Measurements from ENCODE around the gene KCNQ4. TPM values are rescaled to one million over a fixed set of nuclear protein-coding genes. Genes with fewer than 3 reads are reported as not detected.

The KCNQ4 gene
- total and polyA plus RNA-seq, 2 donors (not counting 1 experiment from before 2014, with no cell fraction given) = 0.16 to 0.20 TPM

DNA sequence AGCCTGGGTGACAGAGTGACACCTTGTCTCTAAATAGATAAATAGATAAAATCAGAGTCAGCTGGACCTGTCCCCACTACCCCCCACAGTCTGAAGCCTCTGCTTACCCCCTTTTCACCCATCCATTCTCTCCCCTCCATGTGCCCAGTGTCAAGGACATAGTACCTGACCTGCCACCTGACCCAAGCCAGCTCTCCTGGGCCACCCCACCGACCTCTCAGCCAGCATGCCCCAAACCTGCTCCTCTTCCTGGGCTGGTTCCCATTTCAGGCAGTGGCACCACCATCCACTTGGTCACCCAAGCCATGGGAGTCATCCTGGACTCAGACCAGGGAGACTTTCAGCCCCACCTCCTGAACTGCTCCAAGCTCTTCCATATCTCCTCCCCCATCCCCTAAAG lies 50.4 kb downstream of the KCNQ4 start:
- 92% methylated on average over 1 of the region's 1 CpG for WGBS (ENCODE audit: insufficient coverage)

DNA sequence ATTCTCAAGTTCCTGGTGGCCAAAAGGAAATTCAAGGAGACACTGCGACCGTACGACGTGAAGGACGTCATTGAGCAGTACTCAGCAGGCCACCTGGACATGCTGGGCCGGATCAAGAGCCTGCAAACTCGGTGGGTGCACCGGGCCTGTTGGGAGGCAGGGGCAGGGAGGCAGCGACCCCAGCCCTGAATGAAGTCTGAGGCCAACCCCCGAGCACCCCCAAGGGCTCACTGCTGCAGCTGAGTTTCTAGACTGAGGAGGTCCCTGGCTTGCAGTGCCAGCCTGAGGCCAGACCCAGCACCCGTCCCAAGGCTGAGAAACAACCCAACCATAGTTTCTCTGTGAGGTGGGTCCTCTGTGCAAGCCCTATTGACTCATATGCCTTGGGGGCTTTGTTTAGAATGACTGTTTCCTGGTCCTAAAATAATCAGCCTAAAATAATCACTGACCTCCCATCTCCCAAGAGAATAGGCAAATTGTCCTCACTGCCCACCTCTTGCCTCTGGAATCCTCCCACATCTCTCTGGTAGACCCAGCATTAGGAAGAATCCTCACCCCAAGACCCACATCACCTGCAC lies 51.5 kb downstream of the KCNQ4 start:
- H3K4me2 ChIP-seq (replicated peaks; ENCODE audit: low read depth, low read length, poor library complexity, severe bottlenecking) = no peak overlapping the region
- Mint-ChIP-seq H3K27me3 (no peaks in the 10 kb centered on the region), H3K4me3 (no peak overlapping the region), H3K4me1 (no peaks in the 10 kb centered on the region), H3K9me3 (ENCODE audit: insufficient read depth) (peaks cover 2% of the 10 kb centered on the region), H3K27ac (no peak overlapping the region)
- H3K4me3 ChIP-seq (ENCODE audit: control extremely low read depth in 1 of 5, extremely low read depth in 1 of 5, insufficient read depth in 1 of 5, low read depth in 2 of 5, low read length in 4 of 5) = no peak overlapping the region
- TF ChIP-seq, protein P1, sequence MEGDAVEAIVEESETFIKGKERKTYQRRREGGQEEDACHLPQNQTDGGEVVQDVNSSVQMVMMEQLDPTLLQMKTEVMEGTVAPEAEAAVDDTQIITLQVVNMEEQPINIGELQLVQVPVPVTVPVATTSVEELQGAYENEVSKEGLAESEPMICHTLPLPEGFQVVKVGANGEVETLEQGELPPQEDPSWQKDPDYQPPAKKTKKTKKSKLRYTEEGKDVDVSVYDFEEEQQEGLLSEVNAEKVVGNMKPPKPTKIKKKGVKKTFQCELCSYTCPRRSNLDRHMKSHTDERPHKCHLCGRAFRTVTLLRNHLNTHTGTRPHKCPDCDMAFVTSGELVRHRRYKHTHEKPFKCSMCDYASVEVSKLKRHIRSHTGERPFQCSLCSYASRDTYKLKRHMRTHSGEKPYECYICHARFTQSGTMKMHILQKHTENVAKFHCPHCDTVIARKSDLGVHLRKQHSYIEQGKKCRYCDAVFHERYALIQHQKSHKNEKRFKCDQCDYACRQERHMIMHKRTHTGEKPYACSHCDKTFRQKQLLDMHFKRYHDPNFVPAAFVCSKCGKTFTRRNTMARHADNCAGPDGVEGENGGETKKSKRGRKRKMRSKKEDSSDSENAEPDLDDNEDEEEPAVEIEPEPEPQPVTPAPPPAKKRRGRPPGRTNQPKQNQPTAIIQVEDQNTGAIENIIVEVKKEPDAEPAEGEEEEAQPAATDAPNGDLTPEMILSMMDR (IDR thresholded peaks at IDR 0.05) = no peak
- no peaks in the 10 kb centered on the region for H4K20me1 ChIP-seq (ENCODE audit: control insufficient read depth, insufficient read depth, low read length, poor library complexity, severe bottlenecking)
- no peaks in the 10 kb centered on the region for H3K79me2 ChIP-seq (ENCODE audit: control insufficient read depth, insufficient read depth, low read length)
- H3K4me1 ChIP-seq (ENCODE audit: control insufficient read depth in 2 of 2, insufficient read depth in 2 of 2, low read length in 2 of 2) = no peaks in the 10 kb centered on the region
- no peak overlapping the region for H3K27ac ChIP-seq (ENCODE audit: low read length in 2 of 2)
- no peaks in the 10 kb centered on the region for H3K36me3 ChIP-seq (replicated peaks in 1 of 2; ENCODE audit: control extremely low read depth in 1 of 2, control insufficient read depth in 1 of 2, extremely low read depth in 1 of 2, insufficient read depth in 2 of 2, low read length in 1 of 2)
- ChIA-PET CTCF (no interaction called here), POLR2A (no interaction called here)
- intact Hi-C loops (cut with micrococcal nuclease) = no loop called here
- DNase-seq (no peak), ATAC-seq (ENCODE audit: low read depth) (no peak)
- H3K9me3 ChIP-seq (ENCODE audit: control extremely low read depth in 1 of 3, control insufficient read depth in 2 of 3, insufficient read depth in 1 of 3, low read length in 2 of 3) = peaks cover 0 to 5% (median 0%) of the 10 kb centered on the region in 3 donors
- H2AFZ ChIP-seq (ENCODE audit: insufficient read depth, low read depth, low read length, poor library complexity, severe bottlenecking) = no peak overlapping the region
- H3K27me3 ChIP-seq (replicated peaks in 1 of 4; ENCODE audit: control extremely low read depth in 1 of 4, control insufficient read depth in 3 of 4, insufficient read depth in 4 of 4, low read length in 3 of 4) = peaks cover 0 to 4% (median 0%) of the 10 kb centered on the region in 4 experiments
- H3K9ac ChIP-seq (ENCODE audit: low read length) = no peak overlapping the region
- WGBS (ENCODE audit: insufficient coverage) = 91% methylated on average over 11 of the region's 11 CpGs

More for the DNA sequence above, 50.4 kb downstream of the KCNQ4 start:
- no peak for DNase-seq
- H3K27me3 Mint-ChIP-seq = no peaks in the 10 kb centered on the region
- POLR2A ChIA-PET = no interaction called here
- H3K36me3 ChIP-seq (replicated peaks in 1 of 2; ENCODE audit: control extremely low read depth in 1 of 2, control insufficient read depth in 1 of 2, extremely low read depth in 1 of 2, insufficient read depth in 2 of 2, low read length in 1 of 2) = no peaks in the 10 kb centered on the region
- peaks cover 0 to 5% (median 0%) of the 10 kb centered on the region in 3 donors for H3K9me3 ChIP-seq (ENCODE audit: control extremely low read depth in 1 of 3, control insufficient read depth in 2 of 3, insufficient read depth in 1 of 3, low read length in 2 of 3)
- no peaks in the 10 kb centered on the region for H4K20me1 ChIP-seq (ENCODE audit: control insufficient read depth, insufficient read depth, low read length, poor library complexity, severe bottlenecking)
- H2AFZ ChIP-seq (ENCODE audit: insufficient read depth, low read depth, low read length, poor library complexity, severe bottlenecking) = no peak overlapping the region
- H3K4me2 ChIP-seq (replicated peaks; ENCODE audit: low read depth, low read length, poor library complexity, severe bottlenecking) = no peak overlapping the region
- H3K9me3 Mint-ChIP-seq (ENCODE audit: insufficient read depth) = peaks cover 2% of the 10 kb centered on the region
- no peaks in the 10 kb centered on the region for H3K27me3 ChIP-seq (replicated peaks in 1 of 4; ENCODE audit: control extremely low read depth in 1 of 4, control insufficient read depth in 3 of 4, insufficient read depth in 4 of 4, low read length in 3 of 4)
- intact Hi-C loops (cut with micrococcal nuclease) = no loop called here
- H3K79me2 ChIP-seq (ENCODE audit: control insufficient read depth, insufficient read depth, low read length) = no peaks in the 10 kb centered on the region
- H3K4me3 Mint-ChIP-seq = no peak overlapping the region
- H3K4me1 ChIP-seq (ENCODE audit: control insufficient read depth in 2 of 2, insufficient read depth in 2 of 2, low read length in 2 of 2) = no peaks in the 10 kb centered on the region
- no peak for ATAC-seq (ENCODE audit: low read depth)
- CTCF ChIA-PET = interaction anchor here (0.6 to 1.0 kb wide), 3 partner anchors 59 to 511 kb away, joined by 3 to 4 read pairs (median 3); no protein-coding TSS in a partner anchor
- TF ChIP-seq EZH2 (IDR thresholded peaks at IDR 0.05; ENCODE audit: borderline replicate concordance, insufficient read depth, low read depth, low read length, poor library complexity, severe bottlenecking) = no peak
- TF ChIP-seq, protein P1 (IDR thresholded peaks at IDR 0.05) = no peak
- H3K27ac ChIP-seq (ENCODE audit: low read length in 2 of 2) = no peak overlapping the region
- no peak overlapping the region for H3K4me3 ChIP-seq (ENCODE audit: control extremely low read depth in 1 of 5, extremely low read depth in 1 of 5, insufficient read depth in 1 of 5, low read depth in 2 of 5, low read length in 4 of 5)
- H3K4me1 Mint-ChIP-seq = no peaks in the 10 kb centered on the region
- H3K9ac ChIP-seq (ENCODE audit: low read length) = no peak overlapping the region
- no peak overlapping the region for H3K27ac Mint-ChIP-seq

Data from B cell (primary cell).